ENCODE measurements around the gene SEC16B. TPM values are rescaled to one million over a fixed set of nuclear protein-coding genes. Genes with fewer than 3 reads are reported as not detected.

The SEC16B gene
- total and polyA plus RNA-seq, 2 of the 13 experiments (the other 11 are each of a cell fraction or from before 2014, with no cell fraction given), result 4.6 to 5.8 TPM

- no TSS peak for BruUV-seq (replicated peaks)
Measured at GRCh38 chr1:177952249-177952648, 17.6 kb downstream of the SEC16B start.

More at GRCh38 chr1:177952249-177952648, 17.6 kb downstream of the SEC16B start:
- DNase-seq (ENCODE audit: low spot score) (no peak), FAIRE-seq (no peak), ATAC-seq (no peak)
- Histone ChIP-seq H3K9me3 (ENCODE audit: low read length) (no peaks in the 10 kb centered on the region), H3K9ac (ENCODE audit: insufficient read depth, low read depth, low read length) (no peak overlapping the region), H2AFZ (ENCODE audit: low read length) (no peak overlapping the region), H3K27me3 (ENCODE audit: control insufficient read depth in 1 of 2, insufficient read depth in 2 of 2, low read length in 2 of 2) (no peaks in the 10 kb centered on the region), H3K27ac (ENCODE audit: extremely low read length, insufficient read depth, low read length) (no peak overlapping the region), H3K79me2 (ENCODE audit: insufficient read depth, low read length) (no peaks in the 10 kb centered on the region), H3K36me3 (replicated peaks in 1 of 2; ENCODE audit: control insufficient read depth in 1 of 2, insufficient read depth in 2 of 2, low read length in 2 of 2) (peaks cover 0 to 4% of the 10 kb centered on the region in 2 experiments; a peak in 2 of 5 replicates), H4K20me1 (ENCODE audit: insufficient read depth, low read length) (no peaks in the 10 kb centered on the region), H3K4me2 (ENCODE audit: low read depth, low read length) (no peak overlapping the region), H3K4me1 (ENCODE audit: insufficient read depth, low read length) (no peaks in the 10 kb centered on the region), H3K4me3 (replicated peaks in 1 of 3; ENCODE audit: insufficient read depth in 1 of 3, low read depth in 2 of 3, low read length in 3 of 3) (no peak overlapping the region)
- 89% methylated on average over 7 of the region's 7 CpGs for WGBS (ENCODE audit: low lambda C conversion rate)
- ChIA-PET POLR2A (no interaction called here), CTCF (ENCODE audit: low intra/inter-chr PET ratio, low total read pairs) (no interaction called here)
- intact Hi-C loops (cut with micrococcal nuclease; ENCODE audit: unreplicated experiment), result no loop called here
- in situ Hi-C loops (cut with HindIII; ENCODE audit: extremely low pct_ligation_motif_present, low pct_unique_long_range_greater_than_20kb), result no loop called here
- no peak for TF ChIP-seq GATA4 (IDR thresholded peaks at IDR 0.05; ENCODE audit: borderline replicate concordance, low read depth)
- TF ChIP-seq, protein P1, sequence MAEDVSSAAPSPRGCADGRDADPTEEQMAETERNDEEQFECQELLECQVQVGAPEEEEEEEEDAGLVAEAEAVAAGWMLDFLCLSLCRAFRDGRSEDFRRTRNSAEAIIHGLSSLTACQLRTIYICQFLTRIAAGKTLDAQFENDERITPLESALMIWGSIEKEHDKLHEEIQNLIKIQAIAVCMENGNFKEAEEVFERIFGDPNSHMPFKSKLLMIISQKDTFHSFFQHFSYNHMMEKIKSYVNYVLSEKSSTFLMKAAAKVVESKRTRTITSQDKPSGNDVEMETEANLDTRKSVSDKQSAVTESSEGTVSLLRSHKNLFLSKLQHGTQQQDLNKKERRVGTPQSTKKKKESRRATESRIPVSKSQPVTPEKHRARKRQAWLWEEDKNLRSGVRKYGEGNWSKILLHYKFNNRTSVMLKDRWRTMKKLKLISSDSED (CRISPR knock-in tag; IDR thresholded peaks at IDR 0.05), result no peak
- no peak for TF ChIP-seq KLF16 (CRISPR knock-in tag; IDR thresholded peaks at IDR 0.05)
- no peak for TF ChIP-seq MAFF (IDR thresholded peaks at IDR 0.05; ENCODE audit: low read depth, low read length)
- no peak for TF ChIP-seq ZNF362 (CRISPR knock-in tag; IDR thresholded peaks at IDR 0.05; ENCODE audit: borderline replicate concordance)
- no peak for TF ChIP-seq FOXP1 (IDR thresholded peaks at IDR 0.05)
- TF ChIP-seq FOXP1 (CRISPR knock-in tag; IDR thresholded peaks at IDR 0.05), result no peak
- no peak for TF ChIP-seq ZNF407 (CRISPR knock-in tag; IDR thresholded peaks at IDR 0.05; ENCODE audit: not compliant biosample characterization)
- TF ChIP-seq TRIM24 (CRISPR knock-in tag; IDR thresholded peaks at IDR 0.05), result no peak
- TF ChIP-seq ZBTB20 (CRISPR knock-in tag; IDR thresholded peaks at IDR 0.05; ENCODE audit: borderline replicate concordance, low read depth), result no peak
- no peak for TF ChIP-seq ZNF713 (CRISPR knock-in tag; IDR thresholded peaks at IDR 0.05)
- no peak for TF ChIP-seq ZNF572 (CRISPR knock-in tag; IDR thresholded peaks at IDR 0.05)
- no peak for TF ChIP-seq ZFP37 (CRISPR knock-in tag; IDR thresholded peaks at IDR 0.05; ENCODE audit: borderline replicate concordance)
- no peak for TF ChIP-seq SMARCE1 (IDR thresholded peaks at IDR 0.05; ENCODE audit: borderline replicate concordance)

All from HepG2 (cell line).